Left lung (tissue), 10 donors: Measurements from ENCODE around the gene MAN1A1. TPM values are rescaled to one million over a fixed set of nuclear protein-coding genes. Genes with fewer than 3 reads are reported as not detected.
A peak's percentile ranks its signal among the peaks of the same experiment; 100 is the strongest.
"Not testable (repeated sequence)": the region's sequence is repeated elsewhere in the genome, so short reads cannot be mapped to it uniquely, and the experiment has no call there.

Experiments
- ATAC-seq: fragments of 200-7000 bp; cut with Tn5 transposase; one replicate; pipeline ENCODE4 v1.9.1; 2020; ENCODE audit warnings: moderate library complexity
- DNase-seq, 4 donors: peaks; one replicate each; pipeline ENCODE4 v3.0.0-alpha.2; 2013 to 2020
- H3K27ac ChIP-seq, 2 donors: fragments of 200-600 bp; sonication (generic) in 1 of 2; one replicate each; pipeline versions ENCODE4 v1.5.0 to v1.8.0; 2020 to 2021
- H3K27me3 ChIP-seq, 2 donors: fragments of 200-600 bp; sonication (generic) in 1 of 2; one replicate each; pipeline versions ENCODE4 v1.5.0 to v1.8.0; 2020 to 2021
- H3K36me3 ChIP-seq, 2 donors: fragments of 200-600 bp; sonication (generic) in 1 of 2; one replicate each; pipeline versions ENCODE4 v1.5.0 to v1.8.0; 2020 to 2021
- H3K4me1 ChIP-seq, 2 donors: fragments of 200-600 bp; one replicate each; pipeline ENCODE4 v1.8.0; 2021
- H3K4me3 ChIP-seq, 2 donors: fragments of 200-600 bp; sonication (generic) in 1 of 2; one replicate each; pipeline versions ENCODE4 v1.5.0 to v1.8.0; 2020 to 2021; ENCODE audit warnings: mild to moderate bottlenecking in 1 of 2
- H3K9me3 ChIP-seq, 2 donors: fragments of 200-600 bp; sonication (generic) in 1 of 2; one replicate each; pipeline versions ENCODE4 v1.5.0 to v1.8.0; 2020 to 2021
- CTCF ChIP-seq, 2 donors: fragments of 200-600 bp; sonication (generic) in 1 of 2; IDR thresholded peaks; one replicate each; pipeline versions ENCODE4 v1.5.0 to v1.8.0; 2021; ENCODE audit warnings: antibody characterized with exemption in 2 of 2
- intact Hi-C, 2 donors: fragments of 100-400 bp; cut with DNase I; formaldehyde crosslinking; loops; one replicate each; pipeline versions ENCODE4 v1.11.2 to v1.14.2; 2022
- polyA plus RNA-seq, 6 donors: library from polyadenylated mRNA; unstranded; fragments of 120-200 nt; gene quantifications; one replicate each; pipeline ENCODE4 v1.2.1, GENCODE V29; 2013; ENCODE audit not compliant: insufficient read length in 6 of 6
- total RNA-seq, 2 donors: library from RNA; stranded (reverse); fragmentation: NEBNext Ultra II Directional; extraction: Animal tissue kit (Norgen Biotek cat#: 25700); gene quantifications; one replicate each; pipeline ENCODE4 v1.2.1, GENCODE V29; 2021
- donor health status: DM: no; HTN: yes; CAD: no.
- donor health status: DM: no; HTN: no; CAD: no.

Gene MAN1A1
- total and polyA plus RNA-seq, 8 donors: 49.6 to 76.6 (median 58.1) TPM

GRCh38 chr6:119172824-119173223, 176.7 kb downstream of the MAN1A1 start:
- no peak for ATAC-seq
- no peak for DNase-seq
- no peak overlapping the region for H3K27ac ChIP-seq
- peaks cover 0 to 6% of the 10 kb centered on the region in 2 donors for H3K4me1 ChIP-seq
- H3K4me3 ChIP-seq: no peak overlapping the region
- intact Hi-C loops: no loop called here
- TF ChIP-seq CTCF (IDR thresholded peaks at IDR 0.05): no peak
- H3K36me3 ChIP-seq: no peaks in the 10 kb centered on the region
- no peaks in the 10 kb centered on the region for H3K9me3 ChIP-seq
- no peaks in the 10 kb centered on the region for H3K27me3 ChIP-seq

- TF ChIP-seq CTCF (IDR thresholded peaks at IDR 0.05): no peak
- no peaks in the 10 kb centered on the region for H3K9me3 ChIP-seq
- DNase-seq (no peak), ATAC-seq (no peak)
- intact Hi-C loops: no loop called here
- no peak overlapping the region for H3K4me3 ChIP-seq
- H3K27ac ChIP-seq: no peak overlapping the region
- H3K4me1 ChIP-seq: peaks cover 0 to 6% of the 10 kb centered on the region in 2 donors
- no peaks in the 10 kb centered on the region for H3K27me3 ChIP-seq
- H3K36me3 ChIP-seq: no peaks in the 10 kb centered on the region
Observed at GRCh38 chr6:119171864-119172588, 177.5 kb downstream of the MAN1A1 start.

- no peak overlapping the region for H3K4me3 ChIP-seq
- no peak overlapping the region for H3K27ac ChIP-seq
- H3K9me3 ChIP-seq: no peaks in the 10 kb centered on the region
- H3K27me3 ChIP-seq: no peaks in the 10 kb centered on the region
- H3K36me3 ChIP-seq: no peaks in the 10 kb centered on the region
- DNase-seq (no peak), ATAC-seq (no peak)
- TF ChIP-seq CTCF (IDR thresholded peaks at IDR 0.05): no peak
- intact Hi-C loops: no loop called here
- H3K4me1 ChIP-seq: peaks cover 0 to 6% of the 10 kb centered on the region in 2 donors
Observed at GRCh38 chr6:119171088-119171841, 178.3 kb downstream of the MAN1A1 start.

- no peak for TF ChIP-seq CTCF (IDR thresholded peaks at IDR 0.05)
- H3K36me3 ChIP-seq: no peaks in the 10 kb centered on the region
- no peaks in the 10 kb centered on the region for H3K9me3 ChIP-seq
- ATAC-seq (no peak), DNase-seq (peak in 1 of 4 donors; percentile 36)
- no peak overlapping the region for H3K27ac ChIP-seq
- no peak overlapping the region for H3K4me3 ChIP-seq
- peaks cover 0 to 6% of the 10 kb centered on the region in 2 donors for H3K4me1 ChIP-seq
- no peaks in the 10 kb centered on the region for H3K27me3 ChIP-seq
- intact Hi-C loops: no loop called here
Observed at GRCh38 chr6:119170447-119171087, 179.0 kb downstream of the MAN1A1 start.

GRCh38 chr6:119170103-119170446, 179.5 kb downstream of the MAN1A1 start:
- peaks cover 0 to 6% of the 10 kb centered on the region in 2 donors for H3K4me1 ChIP-seq
- intact Hi-C loops: no loop called here
- no peak for DNase-seq
- no peaks in the 10 kb centered on the region for H3K36me3 ChIP-seq
- no peaks in the 10 kb centered on the region for H3K9me3 ChIP-seq
- no peak for TF ChIP-seq CTCF (IDR thresholded peaks at IDR 0.05)
- no peak for ATAC-seq
- no peak overlapping the region for H3K27ac ChIP-seq
- H3K4me3 ChIP-seq: no peak overlapping the region
- H3K27me3 ChIP-seq: no peaks in the 10 kb centered on the region

- DNase-seq, H3K27me3 ChIP-seq, H3K27ac ChIP-seq, H3K9me3 ChIP-seq, ATAC-seq, intact Hi-C loops, H3K4me1 ChIP-seq, H3K36me3 ChIP-seq, H3K4me3 ChIP-seq: not testable (repeated sequence)
Observed at GRCh38 chr6:119169355-119169754, 180.2 kb downstream of the MAN1A1 start.
